ENCODE data around the gene CNIH3.

CNIH3 gene

DNA sequence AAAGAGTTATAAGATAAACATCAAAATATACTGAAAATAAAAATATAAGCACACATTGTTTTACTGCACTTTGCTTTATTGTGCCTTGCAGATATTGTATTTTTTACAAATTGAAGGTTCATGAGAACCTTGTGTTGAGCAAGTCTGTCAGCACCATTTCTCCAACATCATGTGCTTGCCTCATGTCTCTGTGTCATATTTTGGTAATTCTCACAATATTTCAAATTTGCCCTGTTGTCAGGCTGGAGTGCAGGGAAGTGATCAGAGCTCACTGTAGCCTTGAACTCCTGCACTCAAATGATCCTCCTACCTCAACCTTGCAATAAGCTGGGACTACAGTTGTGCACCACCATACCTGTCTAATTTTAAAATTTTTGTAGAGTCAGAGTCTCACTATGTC is 21.3 kb upstream of the CNIH3 start:
- TF ChIP-seq, protein P1, sequence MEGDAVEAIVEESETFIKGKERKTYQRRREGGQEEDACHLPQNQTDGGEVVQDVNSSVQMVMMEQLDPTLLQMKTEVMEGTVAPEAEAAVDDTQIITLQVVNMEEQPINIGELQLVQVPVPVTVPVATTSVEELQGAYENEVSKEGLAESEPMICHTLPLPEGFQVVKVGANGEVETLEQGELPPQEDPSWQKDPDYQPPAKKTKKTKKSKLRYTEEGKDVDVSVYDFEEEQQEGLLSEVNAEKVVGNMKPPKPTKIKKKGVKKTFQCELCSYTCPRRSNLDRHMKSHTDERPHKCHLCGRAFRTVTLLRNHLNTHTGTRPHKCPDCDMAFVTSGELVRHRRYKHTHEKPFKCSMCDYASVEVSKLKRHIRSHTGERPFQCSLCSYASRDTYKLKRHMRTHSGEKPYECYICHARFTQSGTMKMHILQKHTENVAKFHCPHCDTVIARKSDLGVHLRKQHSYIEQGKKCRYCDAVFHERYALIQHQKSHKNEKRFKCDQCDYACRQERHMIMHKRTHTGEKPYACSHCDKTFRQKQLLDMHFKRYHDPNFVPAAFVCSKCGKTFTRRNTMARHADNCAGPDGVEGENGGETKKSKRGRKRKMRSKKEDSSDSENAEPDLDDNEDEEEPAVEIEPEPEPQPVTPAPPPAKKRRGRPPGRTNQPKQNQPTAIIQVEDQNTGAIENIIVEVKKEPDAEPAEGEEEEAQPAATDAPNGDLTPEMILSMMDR (IDR thresholded peaks at IDR 0.05) = no peak
- Histone ChIP-seq H3K4me3 (no peak overlapping the region), H3K27ac (no peak overlapping the region)
- DNase-seq (ENCODE audit: low spot score) = peak; percentile 8

DNA sequence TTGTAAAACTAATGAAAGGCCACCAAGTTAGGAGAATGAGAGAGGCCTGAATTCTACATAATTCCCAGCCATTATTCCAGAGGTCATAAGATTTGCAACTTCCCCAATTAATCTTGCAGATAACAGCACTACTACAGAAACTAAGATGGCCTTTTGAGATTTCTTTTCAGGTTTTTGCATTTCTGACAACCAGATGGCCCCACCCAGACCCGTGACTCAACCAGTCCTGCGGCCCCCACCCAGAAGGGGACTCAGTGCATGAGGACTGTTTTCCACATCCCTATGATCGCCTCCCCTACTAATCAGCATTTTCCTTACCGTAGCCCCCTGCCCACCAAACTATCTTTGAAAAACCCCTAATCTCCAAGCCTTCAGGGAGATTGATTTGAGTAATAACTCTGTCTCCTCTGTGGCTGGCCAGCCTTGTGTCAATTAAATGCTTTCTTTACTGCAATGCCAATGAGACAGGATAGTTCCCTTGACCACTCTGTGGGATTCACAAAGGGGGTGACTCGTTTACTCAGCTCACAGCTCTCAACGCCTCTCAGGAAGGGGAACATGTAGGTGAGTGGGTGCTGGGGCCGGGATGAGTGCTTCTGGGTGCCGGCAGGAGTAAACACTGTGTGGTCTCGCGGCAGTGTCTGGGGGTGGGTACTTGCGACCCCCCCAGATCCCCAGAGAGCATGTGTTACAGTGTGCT is 10.5 kb upstream of the CNIH3 start:
- DNase-seq (ENCODE audit: low spot score) = no peak
- TF ChIP-seq, protein P1 (IDR thresholded peaks at IDR 0.05) = no peak
- no peak overlapping the region for H3K4me3 ChIP-seq
- H3K27ac ChIP-seq = no peak overlapping the region

DNA sequence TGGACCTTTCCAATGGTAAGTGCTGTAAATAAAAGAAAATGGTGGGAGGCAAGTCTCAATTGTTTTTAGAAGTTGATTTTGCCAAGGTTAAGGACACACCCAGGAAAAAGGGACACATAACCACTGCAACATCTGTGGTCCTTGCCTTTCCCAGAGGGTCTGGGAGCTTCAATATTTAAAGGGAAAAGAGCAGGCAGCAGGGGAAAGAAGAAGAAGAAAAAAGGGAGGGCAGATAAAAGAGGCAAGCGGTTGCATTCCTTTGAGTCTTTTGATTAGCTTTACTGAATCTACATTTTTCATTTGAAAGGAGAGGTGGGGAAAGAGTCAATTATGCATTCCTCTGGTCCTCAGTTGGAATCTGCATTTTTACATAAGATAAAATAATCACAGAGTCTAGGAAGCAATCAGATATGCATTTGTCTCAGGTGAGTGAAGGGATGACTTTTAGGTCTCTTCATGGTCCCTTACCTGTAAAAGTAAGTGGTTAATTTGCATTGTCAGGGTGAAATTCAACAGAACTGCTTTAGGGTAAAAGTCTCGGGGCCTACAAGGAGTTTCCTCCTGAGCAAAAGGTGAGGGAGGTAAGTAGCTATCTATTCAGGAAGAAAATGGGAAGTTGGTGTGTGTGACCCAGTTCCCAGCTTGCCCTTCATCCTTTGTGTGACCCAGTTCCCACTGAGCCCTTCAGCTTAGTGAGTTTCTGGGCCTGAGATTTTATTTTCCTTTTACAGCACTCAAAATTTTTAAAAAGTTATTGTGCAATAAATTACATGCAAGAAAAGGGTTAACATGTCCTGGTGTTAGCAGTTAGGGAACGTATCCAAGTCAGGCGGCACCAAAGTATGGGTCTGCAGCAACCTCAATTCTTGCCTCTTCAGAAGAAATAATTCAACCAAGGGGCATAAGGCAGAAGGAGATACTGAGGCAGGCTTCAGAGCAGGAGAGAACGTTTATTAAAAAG is 8.6 kb upstream of the CNIH3 start:
- TF ChIP-seq, protein P1 (IDR thresholded peaks at IDR 0.05) = no peak

DNA sequence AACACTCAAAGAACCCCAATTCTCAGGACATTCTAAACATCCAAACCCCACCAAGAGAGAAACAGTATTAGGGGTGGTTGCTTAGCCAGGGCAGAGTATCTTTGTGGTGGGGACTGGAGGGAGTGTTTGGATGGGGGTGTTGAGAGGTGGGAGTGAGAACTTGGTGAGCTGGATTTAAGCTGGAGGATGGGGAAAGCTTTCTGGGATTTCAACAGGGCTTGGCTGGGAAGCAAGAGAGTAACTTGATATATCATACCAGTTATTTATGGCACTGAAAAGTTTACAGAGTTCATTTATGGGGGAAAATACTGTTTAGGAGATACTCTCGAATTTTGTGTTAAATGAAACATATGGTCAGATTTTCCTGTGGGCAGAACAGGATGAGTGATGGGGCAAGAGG is 6.8 kb upstream of the CNIH3 start:
- TF ChIP-seq, protein P1 (IDR thresholded peaks at IDR 0.05) = no peak
- no peak for DNase-seq (ENCODE audit: low spot score)
- no peak overlapping the region for H3K4me3 ChIP-seq

More for the DNA sequence above, 8.6 kb upstream of the CNIH3 start:
- DNase-seq (ENCODE audit: low spot score) = no peak
- no peak overlapping the region for H3K4me3 ChIP-seq
- H3K27ac ChIP-seq = no peak overlapping the region

DNA sequence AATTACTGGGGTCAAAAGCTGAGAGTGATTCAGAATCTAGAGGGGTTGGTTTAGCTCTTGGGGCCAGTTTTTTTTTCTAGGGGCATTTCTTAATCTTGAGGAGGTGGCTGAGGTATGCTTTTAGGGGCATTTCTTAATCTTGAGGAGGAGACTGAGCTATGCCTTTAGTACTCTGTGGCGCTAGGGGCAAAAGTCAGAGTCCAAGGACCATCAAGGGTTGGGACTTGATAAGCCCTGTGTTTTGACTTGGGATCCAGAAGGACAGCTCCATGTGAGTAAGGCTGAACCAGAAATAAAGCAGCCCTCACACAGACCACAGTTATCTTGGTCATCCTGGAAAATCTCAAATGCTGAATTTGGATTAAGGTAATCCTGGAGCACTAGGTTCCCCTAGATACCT is 3.9 kb upstream of the CNIH3 start:
- no peak for DNase-seq (ENCODE audit: low spot score)
- TF ChIP-seq, protein P1 (IDR thresholded peaks at IDR 0.05) = no peak
- H3K27ac ChIP-seq = no peak overlapping the region
- no peak overlapping the region for H3K4me3 ChIP-seq

More for the DNA sequence above, 6.8 kb upstream of the CNIH3 start:
- H3K27ac ChIP-seq = no peak overlapping the region

DNA sequence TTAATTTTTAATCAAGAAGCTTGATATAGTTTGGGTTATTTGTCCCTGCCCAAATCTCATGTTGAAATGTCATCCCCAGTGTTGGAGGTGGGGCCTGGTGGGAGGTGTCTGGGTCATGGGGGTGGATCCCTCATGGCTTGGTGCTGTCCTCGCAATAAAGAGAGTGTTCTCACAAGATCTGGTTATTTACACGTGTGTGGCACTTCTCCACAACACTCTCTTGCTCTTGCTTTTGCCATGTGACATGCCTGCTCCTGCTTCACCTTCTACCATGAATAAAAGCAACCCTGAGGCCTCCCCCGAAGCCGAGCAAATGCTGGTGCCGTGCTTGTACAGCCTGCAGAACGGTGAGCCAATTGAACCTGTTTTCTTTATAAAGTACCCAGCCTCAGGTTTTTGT is 2.6 kb upstream of the CNIH3 start:
- DNase-seq (ENCODE audit: low spot score) = no peak
- no peak overlapping the region for H3K4me3 ChIP-seq
- TF ChIP-seq, protein P1 (IDR thresholded peaks at IDR 0.05) = no peak
- no peak overlapping the region for H3K27ac ChIP-seq

Data from coronary artery (tissue), 2 donors.